ENCODE results near the gene PWWP2A.

The PWWP2A gene

GRCh38 chr5:160054047-160054446 lies 65.2 kb downstream of the PWWP2A start:
- Histone ChIP-seq H3K79me2 (ENCODE audit: low read length) (no peaks in the 10 kb centered on the region), H3K9me3 (replicated peaks; ENCODE audit: insufficient read depth, low read length) (no peaks in the 10 kb centered on the region), H3K9ac (ENCODE audit: low read length) (no peak overlapping the region), H3K36me3 (replicated peaks; ENCODE audit: insufficient read depth, low read length) (0 out of 2 replicates have a peak, but pooled peaks cover 3% of the 10 kb centered on the region), H3K4me2 (ENCODE audit: low read depth, low read length) (no peak overlapping the region), H3F3A (ENCODE audit: insufficient read depth, low read length) (no peaks in the 10 kb centered on the region), H3K27me3 (replicated peaks; ENCODE audit: insufficient read depth, low read length) (no peaks in the 10 kb centered on the region), H2AFZ (ENCODE audit: low read length) (no peak overlapping the region), H3K9me2 (replicated peaks; ENCODE audit: insufficient read depth, low read length) (no peaks in the 10 kb centered on the region), H3K27ac (ENCODE audit: low read length) (no peak overlapping the region), H3K4me3 (ENCODE audit: low read length) (no peak overlapping the region), H3K4me1 (ENCODE audit: low read length) (no peaks in the 10 kb centered on the region), H4K20me1 (ENCODE audit: insufficient read depth, low read length) (no peaks in the 10 kb centered on the region)
- TF ChIP-seq EZH2 (optimal IDR thresholded peaks at IDR 0.05; ENCODE audit: low read depth, low read length), result no peak
- TF ChIP-seq CTCF (IDR thresholded peaks at IDR 0.05; ENCODE audit: low read length), result no peak
- no peak for TF ChIP-seq EZH2phosphoT487 (IDR thresholded peaks at IDR 0.05; ENCODE audit: low read length)
- no peak for DNase-seq

- Histone ChIP-seq H3K79me2 (ENCODE audit: low read length) (no peaks in the 10 kb centered on the region), H3K4me3 (ENCODE audit: low read length) (no peak overlapping the region), H3K27me3 (replicated peaks; ENCODE audit: insufficient read depth, low read length) (no peaks in the 10 kb centered on the region), H3K9me2 (replicated peaks; ENCODE audit: insufficient read depth, low read length) (no peaks in the 10 kb centered on the region), H4K20me1 (ENCODE audit: insufficient read depth, low read length) (no peaks in the 10 kb centered on the region), H3K9ac (ENCODE audit: low read length) (no peak overlapping the region), H3K27ac (ENCODE audit: low read length) (no peak overlapping the region), H3F3A (ENCODE audit: insufficient read depth, low read length) (no peaks in the 10 kb centered on the region), H2AFZ (ENCODE audit: low read length) (no peak overlapping the region), H3K9me3 (replicated peaks; ENCODE audit: insufficient read depth, low read length) (no peaks in the 10 kb centered on the region), H3K4me1 (ENCODE audit: low read length) (no peaks in the 10 kb centered on the region), H3K4me2 (ENCODE audit: low read depth, low read length) (no peak overlapping the region), H3K36me3 (replicated peaks; ENCODE audit: insufficient read depth, low read length) (0 out of 2 replicates have a peak, but pooled peaks cover 3% of the 10 kb centered on the region)
- TF ChIP-seq EZH2phosphoT487 (IDR thresholded peaks at IDR 0.05; ENCODE audit: low read length), result no peak
- TF ChIP-seq CTCF (IDR thresholded peaks at IDR 0.05; ENCODE audit: low read length), result no peak
- TF ChIP-seq EZH2 (optimal IDR thresholded peaks at IDR 0.05; ENCODE audit: low read depth, low read length), result no peak
- DNase-seq, result no peak
Measured at GRCh38 chr5:160049099-160049498, 70.2 kb downstream of the PWWP2A start.

- Histone ChIP-seq H3K9ac (ENCODE audit: low read length) (no peak overlapping the region), H3K36me3 (replicated peaks; ENCODE audit: insufficient read depth, low read length) (0 out of 2 replicates have a peak, but pooled peaks cover 3% of the 10 kb centered on the region), H3F3A (ENCODE audit: insufficient read depth, low read length) (no peaks in the 10 kb centered on the region), H3K4me3 (ENCODE audit: low read length) (no peak overlapping the region), H3K27me3 (replicated peaks; ENCODE audit: insufficient read depth, low read length) (no peaks in the 10 kb centered on the region), H2AFZ (ENCODE audit: low read length) (no peak overlapping the region), H4K20me1 (ENCODE audit: insufficient read depth, low read length) (no peaks in the 10 kb centered on the region), H3K4me2 (ENCODE audit: low read depth, low read length) (no peak overlapping the region), H3K9me3 (replicated peaks; ENCODE audit: insufficient read depth, low read length) (no peaks in the 10 kb centered on the region), H3K79me2 (ENCODE audit: low read length) (no peaks in the 10 kb centered on the region), H3K4me1 (ENCODE audit: low read length) (no peaks in the 10 kb centered on the region), H3K27ac (ENCODE audit: low read length) (no peak overlapping the region), H3K9me2 (replicated peaks; ENCODE audit: insufficient read depth, low read length) (no peaks in the 10 kb centered on the region)
- no peak for DNase-seq
- no peak for TF ChIP-seq EZH2phosphoT487 (IDR thresholded peaks at IDR 0.05; ENCODE audit: low read length)
- no peak for TF ChIP-seq CTCF (IDR thresholded peaks at IDR 0.05; ENCODE audit: low read length)
Measured at GRCh38 chr5:160048131-160048530, 71.1 kb downstream of the PWWP2A start.

Data from MM.1S (cell line).